ENCODE data around the gene GLMN. TPM values are rescaled to one million over a fixed set of nuclear protein-coding genes. Genes with fewer than 3 reads are reported as not detected.

GLMN gene, protein sequence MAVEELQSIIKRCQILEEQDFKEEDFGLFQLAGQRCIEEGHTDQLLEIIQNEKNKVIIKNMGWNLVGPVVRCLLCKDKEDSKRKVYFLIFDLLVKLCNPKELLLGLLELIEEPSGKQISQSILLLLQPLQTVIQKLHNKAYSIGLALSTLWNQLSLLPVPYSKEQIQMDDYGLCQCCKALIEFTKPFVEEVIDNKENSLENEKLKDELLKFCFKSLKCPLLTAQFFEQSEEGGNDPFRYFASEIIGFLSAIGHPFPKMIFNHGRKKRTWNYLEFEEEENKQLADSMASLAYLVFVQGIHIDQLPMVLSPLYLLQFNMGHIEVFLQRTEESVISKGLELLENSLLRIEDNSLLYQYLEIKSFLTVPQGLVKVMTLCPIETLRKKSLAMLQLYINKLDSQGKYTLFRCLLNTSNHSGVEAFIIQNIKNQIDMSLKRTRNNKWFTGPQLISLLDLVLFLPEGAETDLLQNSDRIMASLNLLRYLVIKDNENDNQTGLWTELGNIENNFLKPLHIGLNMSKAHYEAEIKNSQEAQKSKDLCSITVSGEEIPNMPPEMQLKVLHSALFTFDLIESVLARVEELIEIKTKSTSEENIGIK
- total RNA-seq (2014; rRNA removed; shearing (Covaris generic)): 6.5 and 8.4 TPM in 2 replicates

DNA sequence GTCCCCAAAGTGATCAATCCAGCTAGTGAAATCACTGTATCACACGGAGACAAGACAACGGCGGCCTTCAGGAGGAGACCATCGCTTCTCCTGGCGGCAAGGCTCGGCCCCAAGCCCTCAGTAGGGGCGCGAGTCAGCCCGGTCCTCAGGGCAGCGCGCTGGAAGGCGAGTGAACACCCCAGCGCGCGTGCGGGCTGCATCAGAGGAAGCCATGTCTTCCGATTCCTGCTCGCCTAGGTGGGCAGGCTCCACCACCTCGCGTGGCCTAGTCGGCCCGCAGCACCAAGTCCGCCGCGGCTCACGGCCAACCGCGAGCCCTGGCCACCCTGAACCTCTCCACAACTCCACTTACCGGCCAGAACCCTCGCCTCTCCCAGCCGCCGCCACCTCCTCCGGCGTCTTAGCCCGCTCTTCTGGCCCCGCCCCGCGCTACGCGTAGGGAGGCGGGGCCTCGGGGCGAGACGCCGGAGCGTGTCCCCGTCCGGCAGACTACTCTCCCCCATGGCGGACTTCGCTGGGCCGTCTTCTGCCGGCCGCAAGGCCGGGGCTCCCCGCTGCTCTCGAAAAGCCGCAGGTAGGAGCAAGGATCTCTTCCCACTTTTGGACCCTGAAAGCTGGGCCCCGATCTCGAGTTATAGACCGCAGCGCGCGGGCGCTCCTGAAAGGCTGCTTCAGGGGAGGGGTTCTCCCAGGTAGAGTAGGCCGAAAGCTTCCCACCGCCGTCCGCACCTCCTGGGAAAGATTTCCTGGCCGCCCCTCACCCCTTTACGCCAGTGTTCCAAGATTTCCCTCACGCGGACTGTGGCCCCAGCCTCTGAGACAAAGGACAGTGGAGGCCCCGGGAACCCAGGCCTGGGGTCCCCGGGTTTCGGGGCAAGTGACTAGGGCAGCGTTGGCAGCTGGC lies at the start of gene GLMN, which contains the start of gene RPAP2:
GLMN (minus strand) TSS at position 415 of the 904 bp plus-strand sequence. CDS start 988 bp downstream, outside the sequence.
RPAP2 (plus strand) TSS at position 487 of the 904 bp plus-strand sequence; CDS start at position 502, 15 bp downstream.

DNA sequence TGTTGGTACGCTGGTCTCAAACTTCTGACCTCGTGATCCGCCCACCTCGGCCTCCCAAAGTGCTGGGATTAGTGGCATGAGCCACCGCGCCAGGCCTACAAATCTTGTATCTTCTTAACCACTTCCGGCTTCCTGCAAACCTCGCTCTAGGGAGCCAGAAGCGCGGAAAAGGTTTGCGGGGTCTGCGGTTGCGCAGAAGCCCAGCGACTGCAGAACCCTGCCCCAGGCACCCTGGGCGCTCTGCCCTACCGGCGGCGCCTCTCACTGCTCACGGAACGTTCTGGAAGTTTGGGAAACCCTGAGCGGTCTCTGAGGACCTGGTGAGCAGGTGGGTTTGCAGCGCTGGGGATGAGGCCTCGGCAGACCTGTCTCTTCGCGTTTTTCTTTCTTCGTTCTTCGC lies 81.1 kb downstream of the GLMN start, which contains the start of gene C1orf146:
C1orf146 (plus strand) TSS at position 195 of the 400 bp plus-strand sequence. CDS start 13,506 bp downstream, outside the sequence.

Other genes with a start within 250 kb of the GLMN start
- 0.15 and 0.48 TPM in 2 replicates for gene SETSIP, start 223.6 kb downstream of the GLMN start, total RNA-seq (2014; rRNA removed; shearing (Covaris generic))
- 1.6 and 2.3 TPM in 2 replicates for gene BTBD8, start 218.6 kb downstream of the GLMN start, total RNA-seq (2014; rRNA removed; shearing (Covaris generic))
- not detected in 2 replicates for gene C1orf146, start 81.1 kb downstream of the GLMN start, total RNA-seq (2014; rRNA removed; shearing (Covaris generic))
- 2.8 and 7.2 TPM in 2 replicates for gene RPAP2, start 72 bp upstream of the GLMN start, total RNA-seq (2014; rRNA removed; shearing (Covaris generic))
- gene GFI1, start 187.9 kb upstream of the GLMN start, total RNA-seq (2014; rRNA removed; shearing (Covaris generic)): 1.1 and 1.4 TPM in 2 replicates